ENCODE measurements around the gene TRERF1.

TRERF1 gene

DNA sequence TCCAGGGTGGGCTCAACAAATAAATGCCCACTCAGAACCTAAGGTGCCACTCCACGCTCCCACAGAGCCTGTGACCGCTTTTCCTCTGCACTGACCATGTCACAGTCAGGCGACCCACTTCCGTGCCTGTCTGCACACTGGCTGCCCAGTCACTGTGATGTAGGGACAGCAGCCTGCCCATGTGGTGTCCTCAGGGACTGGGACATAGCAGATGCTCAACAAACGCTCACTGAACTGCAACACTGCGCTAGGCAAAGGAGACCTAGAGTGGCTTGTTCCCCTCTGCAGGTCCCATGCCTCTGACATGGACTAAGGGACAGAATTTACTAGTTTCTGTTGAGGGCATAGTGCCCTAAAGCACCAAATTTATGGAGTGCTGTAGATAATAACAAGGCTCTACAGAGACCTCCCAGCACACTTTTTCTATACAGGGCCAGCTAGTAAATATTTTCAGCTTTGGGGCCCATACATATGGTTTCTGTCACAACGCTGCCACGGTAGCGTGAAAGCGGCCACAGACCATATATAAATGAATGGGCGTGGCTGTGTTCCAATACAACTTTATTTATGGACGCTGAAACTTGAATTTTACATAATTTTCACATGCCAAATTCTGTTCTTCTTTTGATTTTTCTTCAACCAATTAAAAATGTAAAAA lies 176.2 kb downstream of the TRERF1 start:
- no peak for DNase-seq (ENCODE audit: low read depth)

DNA sequence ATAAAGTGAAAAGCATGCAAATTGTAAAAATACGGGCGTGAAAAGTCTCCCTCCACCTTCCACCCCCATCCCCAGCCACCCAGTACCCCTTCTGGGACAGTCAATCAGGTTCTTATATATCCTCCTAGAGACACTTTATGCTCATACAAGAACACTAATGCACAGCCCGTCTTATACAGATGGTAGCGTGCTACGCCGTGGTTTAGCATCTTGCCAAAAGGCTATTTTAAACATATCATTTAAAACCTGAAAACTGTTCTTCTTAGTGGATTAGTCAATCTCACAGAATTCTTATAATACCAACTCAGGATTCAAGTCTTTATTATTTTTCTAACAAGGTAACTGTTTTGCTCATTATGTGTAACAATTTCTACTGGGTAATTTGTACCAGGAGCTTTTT lies 176.8 kb downstream of the TRERF1 start:
- no peak for DNase-seq (ENCODE audit: low read depth)

DNA sequence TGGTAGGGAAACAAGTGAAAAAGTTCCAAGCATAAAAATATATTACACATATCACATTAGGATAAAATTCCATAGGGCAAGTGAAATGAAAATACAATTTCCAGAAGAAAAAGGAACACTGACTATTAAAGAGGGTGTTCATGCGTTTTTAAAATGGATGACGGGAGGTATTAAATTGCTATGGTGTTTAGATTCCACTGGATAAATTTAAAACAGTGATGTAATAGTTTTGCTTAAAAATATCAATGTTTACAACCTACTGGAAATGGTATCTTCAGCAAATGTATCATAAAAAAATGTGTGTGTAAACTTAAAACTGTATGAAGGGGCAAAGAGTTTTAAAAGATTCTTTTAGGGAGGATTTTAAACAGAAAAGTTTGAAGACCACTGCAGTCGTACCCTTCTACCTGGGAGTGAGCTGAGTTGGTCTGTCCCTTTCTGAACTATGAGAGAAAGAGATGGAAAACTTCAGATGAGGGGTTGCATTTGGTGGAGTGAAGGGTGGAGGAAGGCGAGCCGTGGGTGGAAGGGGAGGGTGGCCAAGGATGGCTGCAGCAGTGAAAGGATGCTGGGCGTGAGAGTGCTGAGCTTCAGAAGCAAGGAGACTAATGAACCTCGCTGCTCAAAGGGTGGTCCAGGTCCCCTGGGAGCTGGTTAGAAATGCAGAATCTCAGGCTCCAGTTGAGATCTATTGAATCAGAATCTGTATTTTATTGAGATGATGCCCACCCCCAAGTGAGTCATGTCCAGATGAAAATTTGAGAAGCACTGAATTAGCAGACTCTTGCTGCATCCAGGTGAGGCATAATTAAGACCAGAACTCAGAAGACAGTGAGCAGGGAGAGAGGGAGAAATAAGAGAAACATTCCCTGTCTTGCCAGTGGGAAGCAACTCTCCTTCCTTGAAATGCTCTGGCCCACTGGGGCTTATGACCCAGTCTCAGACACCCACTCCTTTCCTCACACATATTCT lies 179.6 kb downstream of the TRERF1 start:
- DNase-seq (ENCODE audit: low read depth), result no peak

DNA sequence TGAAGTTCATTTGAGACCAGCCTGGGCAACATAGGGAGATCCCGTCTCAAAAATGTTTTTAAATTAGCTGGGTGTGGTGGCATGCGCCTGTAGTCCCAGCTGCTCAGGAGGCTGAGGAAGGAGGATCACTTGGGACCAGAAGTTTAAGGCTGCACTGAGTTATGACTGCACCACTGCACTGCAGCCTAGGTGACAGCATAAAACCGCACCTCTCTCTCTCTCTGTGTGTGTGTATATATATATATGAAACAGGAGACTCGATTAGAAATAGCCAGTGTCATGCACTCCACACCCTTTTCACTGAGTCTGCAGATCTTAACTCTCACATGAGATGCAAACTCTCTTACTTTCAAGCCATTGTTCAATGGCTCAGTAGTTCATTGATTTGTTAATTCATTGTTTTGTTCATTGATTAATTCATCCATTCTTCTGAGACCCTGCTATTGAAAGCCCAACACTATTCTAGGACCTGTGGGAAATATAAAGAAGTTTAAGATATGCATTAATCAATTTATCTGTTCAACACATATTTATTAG lies 181.7 kb downstream of the TRERF1 start:
- no peak for DNase-seq (ENCODE audit: low read depth)

DNA sequence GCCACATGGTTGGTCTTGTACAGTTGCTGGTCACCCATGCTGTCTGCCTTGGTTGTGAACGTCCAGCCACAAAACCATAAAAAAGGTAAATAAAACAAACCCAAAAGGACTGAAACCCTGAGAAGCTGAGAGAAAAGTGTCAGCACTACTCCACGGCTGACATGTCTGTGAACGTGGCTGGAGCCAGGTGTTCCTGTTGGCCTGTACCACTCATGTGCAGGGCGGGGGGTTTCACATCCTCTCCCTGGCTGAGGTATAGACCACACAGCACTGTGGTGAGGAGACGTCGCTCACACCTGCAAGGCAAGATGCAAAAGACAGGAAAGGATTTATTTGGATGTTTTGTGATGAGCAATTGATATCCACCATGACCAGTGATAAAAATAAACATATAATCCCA lies 182.2 kb downstream of the TRERF1 start:
- DNase-seq (ENCODE audit: low read depth), result no peak

DNA sequence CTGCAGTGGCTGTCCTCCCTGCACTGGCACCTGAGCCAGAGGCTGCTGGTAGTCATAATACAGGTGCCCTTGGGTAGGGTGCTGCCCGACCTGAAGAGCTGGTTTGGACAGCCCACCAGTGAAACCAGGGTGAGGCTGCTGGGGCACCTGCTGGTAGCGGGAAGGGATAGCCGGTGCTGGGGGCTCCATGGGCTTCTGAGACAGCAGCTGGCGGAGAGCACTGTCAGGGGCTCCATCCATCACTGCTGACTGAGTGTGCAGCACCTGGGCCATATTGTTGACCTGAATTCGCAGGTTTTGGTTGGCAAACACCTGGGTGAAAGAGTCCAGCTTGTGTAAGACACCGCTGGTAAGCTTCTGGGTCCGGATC lies 182.9 kb downstream of the TRERF1 start:
- DNase-seq (ENCODE audit: low read depth), result no peak

DNA sequence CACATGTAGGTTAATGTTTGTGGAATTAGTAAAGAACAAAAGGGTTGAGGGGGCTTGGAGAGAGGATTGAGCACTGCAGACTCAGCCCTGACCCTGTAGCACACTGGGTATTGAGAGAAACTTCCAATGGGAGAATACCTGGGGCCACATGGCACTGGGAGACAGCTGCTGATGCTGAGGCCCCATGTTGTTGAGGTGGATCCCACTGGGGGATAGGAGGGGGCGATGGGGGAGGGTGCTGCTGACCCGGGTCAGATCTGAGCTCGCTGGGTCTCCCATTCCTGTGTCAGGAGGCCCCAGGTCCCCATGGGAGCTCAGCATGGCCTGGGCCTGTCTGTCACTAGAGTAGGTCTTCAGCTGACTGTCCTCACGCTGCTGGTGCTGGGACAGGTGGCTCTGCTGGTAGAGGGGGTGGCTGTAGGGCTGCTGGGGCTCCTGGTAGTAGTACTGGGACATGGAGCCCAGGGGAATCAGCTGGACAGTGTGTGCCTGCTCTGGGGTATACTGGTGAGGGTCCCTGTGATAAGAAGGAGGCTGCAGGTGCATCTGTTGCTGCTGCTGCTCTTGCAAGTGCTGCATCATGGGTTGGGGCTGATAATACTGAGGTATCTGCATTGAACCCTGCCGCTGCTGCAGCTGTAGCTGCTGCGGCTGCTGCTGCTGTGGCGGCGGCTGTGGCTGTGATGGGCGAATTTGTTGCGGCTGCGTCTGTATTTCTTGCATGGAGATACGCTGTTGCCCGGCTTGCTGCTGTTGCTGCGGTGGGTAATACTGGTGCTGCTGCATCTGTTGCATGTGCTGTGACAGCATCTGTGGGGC lies 183.5 kb downstream of the TRERF1 start:
- no peak for DNase-seq (ENCODE audit: low read depth)

DNA sequence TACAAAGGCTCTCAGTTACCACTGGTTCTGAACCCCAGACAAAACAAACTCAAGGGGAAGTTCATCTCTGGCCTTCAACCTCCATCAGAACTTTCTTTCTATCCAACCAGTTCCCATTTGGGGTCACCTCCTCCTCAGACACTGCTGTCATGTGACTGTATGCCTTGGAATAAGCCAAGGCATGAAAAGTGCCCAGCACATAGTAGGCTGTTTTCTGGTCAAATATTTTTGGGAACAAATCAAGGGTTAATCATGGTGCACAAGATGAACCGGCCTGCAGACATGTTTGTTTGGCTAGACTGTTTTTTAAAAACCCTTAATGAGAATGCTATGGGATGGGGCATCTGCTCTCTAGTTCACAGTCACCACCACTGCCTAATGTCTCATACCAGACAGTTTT lies 185.2 kb downstream of the TRERF1 start:
- no peak for DNase-seq (ENCODE audit: low read depth)

DNA sequence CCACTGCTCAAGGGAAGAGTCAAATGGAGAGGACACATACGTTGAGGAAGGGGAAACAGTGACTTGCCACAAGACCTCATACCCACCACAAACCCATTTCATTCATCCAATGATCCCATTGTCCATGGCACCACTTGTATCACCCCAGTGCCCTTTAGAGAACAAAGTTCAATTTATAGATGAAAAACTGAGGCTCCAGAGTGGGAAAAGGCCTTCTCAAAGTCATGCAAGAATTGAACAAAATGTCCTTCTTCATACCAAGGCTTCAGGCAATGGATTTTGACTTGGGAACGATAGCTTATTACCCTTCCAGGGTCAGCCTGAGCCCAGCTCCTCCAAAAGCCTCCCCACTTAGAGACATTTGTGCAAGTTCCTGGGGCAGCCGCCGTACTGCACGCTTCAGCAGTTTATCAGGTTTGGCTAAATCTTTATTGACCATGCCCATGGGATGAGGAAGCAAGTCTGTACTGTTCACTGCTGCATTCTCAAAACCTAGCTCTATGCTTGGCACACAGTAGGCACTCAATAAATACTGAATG lies 186.8 kb downstream of the TRERF1 start:
- DNase-seq (ENCODE audit: low read depth), result no peak

DNA sequence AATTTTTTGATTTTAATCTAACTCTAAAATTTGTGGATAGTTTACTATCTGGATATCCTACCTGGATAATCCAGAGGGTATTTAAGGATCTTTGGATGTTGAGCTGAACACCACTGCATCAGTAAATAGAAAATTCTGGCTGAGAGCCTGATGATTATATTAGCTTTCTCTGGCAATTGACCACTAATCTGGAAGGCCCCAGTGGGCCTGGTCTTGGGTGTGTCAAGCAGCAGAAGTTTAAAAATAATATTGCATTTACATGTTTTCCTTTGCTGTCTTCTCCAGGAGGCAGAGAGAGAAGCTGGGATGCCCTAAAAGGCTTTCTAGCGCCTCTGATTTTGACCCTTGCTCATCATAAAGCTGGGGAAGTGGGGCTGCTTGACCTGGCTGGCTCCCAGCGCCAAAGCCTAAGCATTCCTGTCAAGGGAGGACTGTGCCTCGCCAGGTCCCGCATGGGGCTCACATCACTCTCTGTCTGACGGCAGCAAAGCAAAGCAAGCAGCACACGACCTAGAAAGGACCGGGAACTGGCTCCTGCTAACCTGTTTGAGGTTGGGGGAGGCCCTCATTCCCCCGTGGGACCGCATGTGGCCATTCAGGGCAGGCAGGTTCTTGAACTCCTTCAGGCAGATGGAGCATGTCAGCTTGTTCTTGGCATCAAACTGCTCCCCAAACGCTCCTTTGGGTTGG lies 187.4 kb downstream of the TRERF1 start:
- DNase-seq (ENCODE audit: low read depth), result no peak

DNA sequence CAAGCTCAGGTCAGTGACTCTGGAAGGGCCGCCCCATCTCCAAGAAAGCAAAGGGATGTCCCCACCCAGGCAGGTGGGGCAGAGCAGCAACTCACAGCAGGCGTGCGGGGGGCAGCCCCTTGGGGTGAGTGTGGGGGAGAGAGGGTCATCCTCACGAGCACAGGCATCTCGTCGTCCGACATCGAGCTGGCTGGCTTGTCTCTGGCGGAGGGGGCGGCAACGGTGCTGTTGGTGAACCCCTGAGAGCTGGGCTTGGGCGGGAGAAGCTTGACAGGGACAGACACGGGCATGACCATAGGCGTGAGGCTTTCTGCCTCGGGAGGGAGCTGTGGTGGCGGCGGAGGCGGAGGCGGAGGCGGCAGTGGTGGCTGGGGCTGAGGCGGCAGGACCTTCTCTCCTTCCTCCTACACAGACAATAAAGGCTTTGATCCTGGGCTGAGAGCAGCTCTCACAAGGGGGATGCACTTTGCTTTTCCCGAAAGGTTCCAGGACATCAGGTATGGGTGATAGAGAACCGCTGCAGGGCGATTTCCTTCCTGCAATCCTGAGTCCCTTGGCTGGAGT lies 188.5 kb downstream of the TRERF1 start:
- no peak for DNase-seq (ENCODE audit: low read depth)

DNA sequence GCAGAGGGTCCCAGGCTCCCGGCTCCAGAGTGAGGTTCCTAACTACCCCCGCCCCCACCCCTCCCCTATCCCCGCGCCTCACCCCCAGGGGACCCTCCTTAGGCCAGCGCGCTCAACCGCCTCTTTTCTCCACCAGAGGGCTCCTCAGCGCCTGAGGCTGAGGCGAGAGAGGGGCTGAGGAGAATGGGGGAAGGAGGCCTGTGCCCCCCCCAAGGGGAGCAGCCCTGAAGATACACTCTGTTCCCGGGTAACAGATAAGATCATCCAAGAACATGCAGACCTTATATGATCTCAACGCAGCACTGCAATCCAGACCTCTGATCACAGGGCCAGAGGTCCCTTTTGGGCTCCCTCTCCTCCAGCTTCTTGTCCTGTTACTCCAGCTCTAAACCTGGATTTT lies 190.8 kb downstream of the TRERF1 start:
- no peak for DNase-seq (ENCODE audit: low read depth)

DNA sequence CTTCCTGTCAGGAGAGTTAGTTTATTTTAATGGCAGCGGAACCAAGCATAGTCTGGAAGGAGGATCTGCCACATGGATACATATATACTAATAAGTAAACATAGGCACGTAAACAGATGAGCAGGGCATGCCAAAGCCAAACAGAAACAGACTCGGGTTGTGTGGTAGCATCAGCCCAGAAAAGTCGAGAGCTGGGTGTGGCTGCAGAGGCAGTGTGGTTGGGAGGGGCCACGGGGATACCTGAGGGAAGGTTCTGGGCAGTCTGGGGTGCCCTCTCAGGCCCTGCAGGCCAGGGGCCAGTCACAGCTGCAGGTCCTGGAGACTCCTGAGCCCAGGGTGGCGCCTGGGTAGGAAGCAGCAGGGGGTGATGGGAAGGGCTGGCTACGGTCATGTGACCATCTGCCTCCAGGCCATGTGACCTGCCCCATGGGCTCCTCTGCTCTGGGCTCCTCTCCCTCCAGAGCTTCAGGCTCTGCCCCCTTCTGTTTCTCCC lies 191.3 kb downstream of the TRERF1 start:
- DNase-seq (ENCODE audit: low read depth), result no peak

DNA sequence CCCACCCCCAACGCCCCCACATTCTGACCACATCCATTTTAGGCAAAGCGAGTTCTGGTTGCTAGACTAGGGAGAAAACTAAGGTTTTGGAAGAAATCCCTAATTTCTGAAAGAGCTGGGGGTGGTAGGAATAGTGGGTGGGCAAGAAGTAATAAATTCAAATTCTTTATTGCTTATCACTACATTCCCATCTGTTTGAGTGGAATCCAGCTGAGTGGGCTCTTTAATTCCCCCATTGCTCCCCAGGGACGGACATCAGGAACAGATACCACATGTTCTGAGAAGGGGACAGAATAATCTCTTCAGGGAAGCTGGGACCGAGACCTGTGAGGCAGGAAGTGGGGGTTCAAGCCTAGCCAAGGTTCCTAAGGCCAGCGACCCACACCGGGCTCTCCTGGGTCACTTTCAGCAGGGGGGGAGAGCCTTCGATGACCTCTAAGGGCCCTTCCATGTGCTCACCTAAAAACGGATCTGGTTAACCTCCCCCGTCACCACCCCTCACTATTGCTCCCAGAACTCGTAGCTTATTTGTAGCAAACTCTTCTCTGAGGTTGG lies 191.8 kb downstream of the TRERF1 start:
- DNase-seq (ENCODE audit: low read depth), result no peak

DNA sequence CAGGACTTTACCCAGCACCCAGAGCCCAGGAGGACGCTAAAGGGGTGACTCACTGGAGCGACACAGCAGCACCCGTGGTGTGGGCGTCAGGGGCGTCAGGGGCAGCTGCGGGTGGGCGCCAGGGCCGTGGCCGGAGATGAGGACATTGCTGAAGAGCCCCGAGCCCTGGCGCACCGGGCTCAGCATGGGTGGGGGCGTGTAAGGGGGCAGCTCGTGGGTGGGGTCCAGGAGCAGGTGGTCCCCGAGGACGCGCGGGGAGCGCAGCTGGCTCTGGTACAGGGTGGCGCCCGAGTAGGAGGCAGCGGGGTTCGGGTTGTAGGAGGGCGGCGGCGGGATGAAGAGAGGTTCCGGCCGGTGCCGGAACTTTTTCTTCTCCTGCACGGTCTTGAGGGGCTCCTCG lies 192.4 kb downstream of the TRERF1 start:
- DNase-seq (ENCODE audit: low read depth), result no peak

DNA sequence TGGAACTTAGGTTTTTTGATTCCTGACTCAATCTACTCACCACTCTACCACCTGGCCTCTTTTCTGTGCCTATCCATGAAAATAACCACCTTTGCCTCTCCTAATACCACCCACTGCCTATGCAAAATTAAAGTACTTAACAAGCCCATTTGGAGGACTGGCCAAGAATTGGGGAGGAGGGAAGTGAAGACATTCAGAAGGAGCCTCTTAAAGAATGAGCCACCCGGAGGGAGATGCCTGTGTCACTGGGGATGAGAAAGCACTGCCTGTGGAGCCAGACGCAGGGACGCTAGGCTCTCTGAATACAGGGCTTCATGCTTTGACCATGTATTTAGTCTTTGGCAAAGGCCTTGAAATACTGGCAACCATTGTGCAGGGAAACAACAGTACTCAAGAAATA lies 194.1 kb downstream of the TRERF1 start:
- DNase-seq (ENCODE audit: low read depth), result no peak

DNA sequence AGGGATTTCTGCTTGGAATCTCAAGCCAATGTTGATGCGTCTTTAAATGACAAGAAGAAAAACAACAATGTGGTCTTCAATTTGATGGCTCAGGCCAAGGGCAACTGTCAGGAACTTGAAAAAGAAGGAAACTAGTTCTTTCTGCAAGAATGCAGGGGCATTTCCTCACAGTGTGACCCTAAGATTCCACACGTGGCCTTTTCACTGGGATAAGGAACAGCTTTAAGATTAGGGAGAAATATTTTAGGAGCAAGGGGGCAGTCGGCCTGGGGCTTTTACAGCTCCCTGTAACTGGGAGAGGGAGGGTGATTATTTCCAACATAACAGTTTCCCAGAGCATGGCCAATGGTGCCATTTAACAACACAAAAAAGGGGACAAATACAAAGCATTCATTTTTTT lies 194.7 kb downstream of the TRERF1 start:
- DNase-seq (ENCODE audit: low read depth), result no peak

DNA sequence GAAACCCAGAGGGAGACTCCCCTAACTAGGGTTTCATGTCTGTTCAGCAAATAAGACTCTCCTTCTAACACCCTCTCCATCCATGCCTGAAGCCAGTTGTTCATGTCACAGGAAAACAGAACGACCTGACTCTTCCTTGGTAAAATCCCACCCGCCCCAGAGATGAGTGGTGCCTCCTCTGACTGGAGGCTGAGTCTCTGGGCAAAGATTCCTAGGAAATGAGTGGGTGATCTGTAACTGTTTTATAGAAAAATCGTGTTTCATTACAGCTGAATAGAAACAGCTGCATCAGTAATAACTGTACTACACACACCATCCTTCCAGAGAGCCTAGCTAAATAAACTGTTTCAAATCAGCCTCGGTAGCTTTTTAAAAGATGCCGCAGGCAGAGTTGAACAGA lies 196.7 kb downstream of the TRERF1 start:
- DNase-seq (ENCODE audit: low read depth), result no peak

DNA sequence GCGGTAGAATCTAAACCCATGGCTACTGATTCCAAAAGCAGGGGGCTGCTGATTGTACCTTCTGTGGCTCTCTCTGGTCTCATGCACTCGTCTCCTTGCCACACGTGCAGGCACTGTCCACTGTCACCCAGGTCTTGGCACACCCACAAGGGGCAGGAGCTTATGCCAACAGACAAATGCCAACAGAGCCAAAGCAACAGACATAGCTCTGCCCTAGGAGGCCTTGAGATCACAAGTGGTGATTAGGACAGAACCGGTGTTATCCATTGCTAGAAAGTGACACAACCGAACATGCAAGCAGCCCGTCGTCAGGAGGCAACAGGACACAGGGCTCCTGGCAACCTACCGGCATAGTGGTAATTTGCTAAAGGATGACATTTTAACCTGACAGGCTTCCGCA lies 197.2 kb downstream of the TRERF1 start:
- no peak for DNase-seq (ENCODE audit: low read depth)

DNA sequence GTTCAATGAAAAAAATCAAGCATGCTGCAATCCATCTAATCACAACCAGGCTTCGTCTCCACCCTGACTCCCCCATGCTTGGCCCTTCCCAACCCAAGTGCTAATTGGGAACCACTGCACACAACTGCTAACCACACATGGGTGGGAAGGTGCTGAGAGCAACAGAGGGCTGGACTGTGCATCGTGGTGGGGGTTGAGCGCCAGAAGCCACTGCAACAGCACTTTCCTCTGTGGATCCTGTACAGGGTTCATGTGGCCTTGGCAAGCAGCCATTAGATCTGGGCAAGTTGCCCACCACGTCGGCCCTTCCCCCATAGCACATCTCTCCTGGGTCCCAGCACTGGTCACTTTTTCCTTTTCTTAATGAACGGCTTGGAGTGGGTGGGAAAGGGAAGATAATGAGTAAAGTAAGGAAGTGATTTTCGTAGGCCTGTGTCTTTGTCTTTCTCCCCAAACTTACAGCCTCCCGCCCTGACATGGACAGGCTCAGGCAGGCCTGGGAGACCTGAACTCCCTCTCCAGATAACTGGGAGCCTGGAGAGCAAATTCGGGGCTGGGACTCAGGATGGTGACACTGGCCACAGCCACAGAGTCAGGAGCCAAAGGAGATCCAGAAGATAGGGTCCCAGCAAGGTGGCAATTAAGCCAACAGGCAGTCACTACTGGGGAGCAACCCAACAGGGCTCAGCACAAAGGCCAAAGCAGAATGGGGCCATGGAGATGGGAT lies 199.7 kb downstream of the TRERF1 start:
- DNase-seq (ENCODE audit: low read depth), result peak; percentile 37
